MCF 10A (cell line): ENCODE results near the gene ITPKC. TPM values are rescaled to one million over a fixed set of nuclear protein-coding genes. Genes with fewer than 3 reads are reported as not detected.

ENCODE experiments used
- BruUV-seq: library from RNA; stranded (reverse); fragments of 400-500 nt; replicated peaks from 2 replicates; lab custom pipeline; 2021; lab: Mats Ljungman, UMichigan
- CTCF ChIA-PET: fragments of 300-600 bp; sonication (Branson Sonifier 250); formaldehyde crosslinking; extraction: SDS; loops from one replicate; lab custom pipeline; 2021; ENCODE audit warnings: antibody characterized with exemption, inconsistent platforms; lab: Yijun Ruan, JAX
- POLR2A ChIA-PET: fragments of 300-600, 350-650 bp; sonication (Branson Sonifier 250); formaldehyde crosslinking; extraction: SDS; loops from one replicate; lab custom pipeline; 2020; ENCODE audit warnings: antibody characterized with exemption, inconsistent platforms; lab: Yijun Ruan, JAX
- DNase-seq: peaks from one replicate; pipeline ENCODE4 v3.0.0-alpha.2; 2018; ENCODE audit not compliant: unreplicated experiment
- H3K27ac Mint-ChIP-seq: one replicate; pipeline ENCODE4 v1.8.0; 2022; ENCODE audit warnings: mild to moderate bottlenecking, low read depth, mixed read lengths; ENCODE audit not compliant: unreplicated experiment
- H3K27me3 Mint-ChIP-seq: one replicate; pipeline ENCODE4 v1.8.0; 2022; ENCODE audit warnings: mixed read lengths; ENCODE audit not compliant: insufficient read depth, unreplicated experiment
- H3K36me3 Mint-ChIP-seq: one replicate; pipeline ENCODE4 v1.8.0; 2022; ENCODE audit warnings: mild to moderate bottlenecking, moderate library complexity, mixed read lengths; ENCODE audit not compliant: insufficient read depth, unreplicated experiment
- H3K4me1 Mint-ChIP-seq: one replicate; pipeline ENCODE4 v1.8.0; 2022; ENCODE audit warnings: mixed read lengths; ENCODE audit not compliant: insufficient read depth, unreplicated experiment
- H3K4me3 Mint-ChIP-seq: one replicate; pipeline ENCODE4 v1.8.0; 2022; ENCODE audit warnings: mild to moderate bottlenecking, moderate library complexity, mixed read lengths; ENCODE audit not compliant: unreplicated experiment
- H3K9me3 Mint-ChIP-seq: one replicate; pipeline ENCODE4 v1.8.0; 2022; ENCODE audit warnings: mixed read lengths; ENCODE audit not compliant: unreplicated experiment
- intact Hi-C: fragments of 100-400 bp; cut with micrococcal nuclease; formaldehyde crosslinking; loops from 2 replicates; pipeline ENCODE4 v1.14.1; 2022
- total RNA-seq: library from RNA; stranded (reverse); gene quantifications from 2 replicates; pipeline ENCODE4 v1.2.3, GENCODE V29; 2022
- TF ChIP-seq, protein P1 (sequence below): fragments of 200-600 bp; IDR thresholded peaks from one replicate; pipeline ENCODE4 v1.8.0; 2022; ENCODE audit warnings: antibody characterized with exemption, mild to moderate bottlenecking; ENCODE audit not compliant: unreplicated experiment

ITPKC gene
- total RNA-seq, 1 experiment from 2014 or later, result 33.2 TPM

GRCh38 chr19:40750058-40750873, 33.4 kb downstream of the ITPKC start, which contains the start of gene ACTMAP:
ACTMAP (minus strand) TSS chr19:40750477; CDS start chr19:40749803, 674 bp downstream.
- Mint-ChIP-seq H3K27ac (peak within 1 kb of the TSS; percentile 91), H3K4me1 (peaks cover 31% of the 10 kb centered on the region), H3K36me3 (peaks cover 34% of the 10 kb centered on the region), H3K9me3 (no peaks in the 10 kb centered on the region), H3K27me3 (no peaks in the 10 kb centered on the region), H3K4me3 (peak within 1 kb of the TSS; percentile 92)
- ChIA-PET CTCF (interaction anchor here (0.6 to 1.0 kb wide), 4 partner anchors 28 to 1471 kb away, joined by 3 to 4 read pairs (median 3); no protein-coding TSS in a partner anchor), POLR2A (interaction anchor here (0.7 to 6.7 kb wide), 38 partner anchors 9 to 513 kb away, joined by 3 to 79 read pairs (median 5); partner anchors contain the start of genes AXL, BLVRB, COQ8B and EGLN2)
- intact Hi-C loops, result loop anchor here (2.0 kb wide), 2 partner anchors 33 to 87 kb away; partner anchors contain the start of genes COQ8B and ITPKC
- TF ChIP-seq, protein P1, sequence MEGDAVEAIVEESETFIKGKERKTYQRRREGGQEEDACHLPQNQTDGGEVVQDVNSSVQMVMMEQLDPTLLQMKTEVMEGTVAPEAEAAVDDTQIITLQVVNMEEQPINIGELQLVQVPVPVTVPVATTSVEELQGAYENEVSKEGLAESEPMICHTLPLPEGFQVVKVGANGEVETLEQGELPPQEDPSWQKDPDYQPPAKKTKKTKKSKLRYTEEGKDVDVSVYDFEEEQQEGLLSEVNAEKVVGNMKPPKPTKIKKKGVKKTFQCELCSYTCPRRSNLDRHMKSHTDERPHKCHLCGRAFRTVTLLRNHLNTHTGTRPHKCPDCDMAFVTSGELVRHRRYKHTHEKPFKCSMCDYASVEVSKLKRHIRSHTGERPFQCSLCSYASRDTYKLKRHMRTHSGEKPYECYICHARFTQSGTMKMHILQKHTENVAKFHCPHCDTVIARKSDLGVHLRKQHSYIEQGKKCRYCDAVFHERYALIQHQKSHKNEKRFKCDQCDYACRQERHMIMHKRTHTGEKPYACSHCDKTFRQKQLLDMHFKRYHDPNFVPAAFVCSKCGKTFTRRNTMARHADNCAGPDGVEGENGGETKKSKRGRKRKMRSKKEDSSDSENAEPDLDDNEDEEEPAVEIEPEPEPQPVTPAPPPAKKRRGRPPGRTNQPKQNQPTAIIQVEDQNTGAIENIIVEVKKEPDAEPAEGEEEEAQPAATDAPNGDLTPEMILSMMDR, result no peak
- TSS peak; percentile 92 for BruUV-seq
- peak; percentile 100 for DNase-seq

DNA sequence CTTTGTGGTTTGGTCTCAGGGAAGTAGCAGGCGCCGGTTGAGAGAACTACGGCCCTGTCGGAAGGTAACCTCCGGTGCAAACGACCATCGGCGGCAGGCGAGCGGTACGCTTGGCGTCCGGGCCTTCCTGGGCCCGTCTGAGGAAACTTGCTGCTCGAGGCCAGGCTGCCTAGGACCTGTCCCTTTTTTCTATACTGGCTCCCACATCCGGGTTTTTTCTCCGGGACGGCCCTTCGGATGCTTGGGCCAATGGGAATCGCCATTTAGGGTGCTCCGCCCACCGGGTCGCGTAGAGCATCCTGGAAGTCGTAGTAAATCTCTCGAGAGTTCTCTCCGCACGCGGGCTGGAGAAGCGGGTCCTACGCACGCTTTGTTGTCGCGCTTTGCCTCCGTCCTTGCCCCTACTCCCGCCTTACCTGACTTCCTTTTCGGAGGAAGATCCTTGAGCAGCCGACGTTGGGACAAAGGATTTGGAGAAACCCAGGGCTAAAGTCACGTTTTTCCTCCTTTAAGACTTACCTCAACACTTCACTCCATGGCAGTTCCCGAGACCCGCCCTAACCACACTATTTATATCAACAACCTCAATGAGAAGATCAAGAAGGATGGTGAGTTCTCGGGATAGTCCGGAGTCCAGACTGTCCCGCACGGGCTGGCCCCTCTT, 34.1 kb downstream of the ITPKC start, which contains the start of gene SNRPA:
TSS of gene SNRPA (plus strand) at position 330 of the 664 bp plus-strand sequence. CDS start at position 536, 206 bp downstream.
- Mint-ChIP-seq H3K27ac (peak within 1 kb of the TSS; percentile 91), H3K27me3 (no peaks in the 10 kb centered on the region), H3K4me1 (peaks cover 37% of the 10 kb centered on the region), H3K36me3 (peaks cover 41% of the 10 kb centered on the region), H3K4me3 (peak within 1 kb of the TSS; percentile 92), H3K9me3 (no peaks in the 10 kb centered on the region)
- intact Hi-C loops, result loop anchor here (1.0 to 2.0 kb wide), 3 partner anchors 34 to 88 kb away; partner anchors contain the start of genes COQ8B and ITPKC
- CTCF ChIA-PET, result interaction anchor here (0.7 to 1.0 kb wide), 3 partner anchors 28 to 1470 kb away, joined by 3 to 4 read pairs (median 3); no protein-coding TSS in a partner anchor
- POLR2A ChIA-PET, result interaction anchor here (0.7 to 6.7 kb wide), 40 partner anchors 10 to 512 kb away, joined by 3 to 79 read pairs (median 5); partner anchors contain the start of genes AXL, BLVRB, COQ8B and EGLN2
- TF ChIP-seq, protein P1, result no peak
- BruUV-seq, result no TSS peak
- peak; percentile 99 for DNase-seq

- Mint-ChIP-seq H3K27me3 (no peaks in the 10 kb centered on the region), H3K4me1 (peaks cover 45% of the 10 kb centered on the region), H3K27ac (peak overlapping the region; percentile 91), H3K36me3 (peaks cover 54% of the 10 kb centered on the region), H3K4me3 (peak overlapping the region; percentile 92), H3K9me3 (no peaks in the 10 kb centered on the region)
- intact Hi-C loops, result no loop called here
- CTCF ChIA-PET, result interaction anchor here (0.6 to 1.6 kb wide), 8 partner anchors 18 to 118 kb away, joined by 3 to 9 read pairs (median 4); no protein-coding TSS in a partner anchor
- POLR2A ChIA-PET, result interaction anchor here (0.6 to 6.7 kb wide), 19 partner anchors 12 to 1527 kb away, joined by 3 to 57 read pairs (median 4); partner anchors contain the start of genes B9D2, COQ8B, EGLN2 and HNRNPUL1
- TF ChIP-seq, protein P1, result no peak
- DNase-seq, result no peak
- BruUV-seq, result no TSS peak
These were observed 35.4 kb downstream of the ITPKC start for GRCh38 chr19:40752257-40752781.
